Ovary (tissue), 3 donors: Measurements from ENCODE around the gene FAM222B.
A peak's percentile ranks its signal among the peaks of the same experiment; 100 is the strongest.

Source experiments
- EP300 ChIP-seq: sonication (generic); formaldehyde crosslinking; IDR thresholded peaks from one replicate; pipeline ENCODE4 v1.6.1; 2017; ENCODE audit warnings: antibody characterized with exemption
- POLR2A ChIP-seq: fragments of 450-650 bp; IDR thresholded peaks from one replicate; pipeline ENCODE4 v1.6.1; 2017; ENCODE audit warnings: antibody characterized with exemption, mild to moderate bottlenecking, moderate library complexity
- TF ChIP-seq, protein P1 (sequence below), 3 donors: fragments of 450-650 bp in 2 of 3; fragments of 200-600 bp in 1 of 3; IDR thresholded peaks; one replicate each; pipeline versions ENCODE4 v1.5.1 to v1.8.0; 2016 to 2022; ENCODE audit warnings: antibody characterized with exemption in 3 of 3, mild to moderate bottlenecking in 1 of 3
- donor health status: DM: no; HTN: no; CAD: no.

DNA sequence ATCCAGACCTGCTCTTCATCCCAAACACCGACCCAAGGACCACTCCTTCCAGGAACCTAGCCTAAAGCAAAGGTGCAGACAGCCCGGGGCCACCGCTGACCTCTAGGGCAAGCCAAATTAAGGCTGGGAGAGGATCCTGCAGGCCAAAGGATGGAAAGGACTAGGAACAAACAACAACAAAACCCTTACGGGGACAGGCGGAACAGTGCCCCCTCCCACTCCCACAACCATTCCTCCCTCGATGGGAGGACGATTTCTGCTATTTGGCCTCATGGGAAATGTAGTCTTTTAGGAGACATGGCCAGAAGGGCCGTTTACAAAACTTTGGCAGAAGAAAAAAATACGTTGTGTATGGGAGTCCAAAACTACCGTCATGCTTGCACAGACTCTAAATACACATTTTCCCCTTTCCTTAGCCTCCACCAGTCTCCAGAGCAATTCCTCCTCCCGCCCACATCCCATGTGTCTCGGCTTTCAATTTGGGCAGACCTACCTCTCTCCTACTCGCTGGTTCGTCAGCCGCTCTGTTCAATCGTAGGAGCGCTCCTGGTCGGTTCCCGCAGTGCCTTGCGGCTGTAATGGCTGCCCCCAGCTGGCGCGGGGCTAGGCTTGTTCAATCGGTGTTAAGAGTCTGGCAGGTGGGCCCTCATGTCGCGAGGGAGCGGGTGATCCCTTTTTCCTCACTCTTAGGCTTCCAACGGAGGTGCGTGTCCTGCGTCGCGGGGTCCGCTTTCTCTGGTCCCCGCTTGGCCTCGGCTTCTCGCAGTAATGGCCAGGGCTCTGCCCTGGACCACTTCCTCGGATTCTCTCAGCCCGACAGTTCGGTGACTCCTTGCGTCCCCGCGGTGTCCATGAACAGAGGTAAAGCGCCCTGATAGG is 12.1 kb upstream of the FAM222B start, which contains the start of gene ERAL1:
- peak; percentile 46 for TF ChIP-seq POLR2A
- TF ChIP-seq, protein P1, sequence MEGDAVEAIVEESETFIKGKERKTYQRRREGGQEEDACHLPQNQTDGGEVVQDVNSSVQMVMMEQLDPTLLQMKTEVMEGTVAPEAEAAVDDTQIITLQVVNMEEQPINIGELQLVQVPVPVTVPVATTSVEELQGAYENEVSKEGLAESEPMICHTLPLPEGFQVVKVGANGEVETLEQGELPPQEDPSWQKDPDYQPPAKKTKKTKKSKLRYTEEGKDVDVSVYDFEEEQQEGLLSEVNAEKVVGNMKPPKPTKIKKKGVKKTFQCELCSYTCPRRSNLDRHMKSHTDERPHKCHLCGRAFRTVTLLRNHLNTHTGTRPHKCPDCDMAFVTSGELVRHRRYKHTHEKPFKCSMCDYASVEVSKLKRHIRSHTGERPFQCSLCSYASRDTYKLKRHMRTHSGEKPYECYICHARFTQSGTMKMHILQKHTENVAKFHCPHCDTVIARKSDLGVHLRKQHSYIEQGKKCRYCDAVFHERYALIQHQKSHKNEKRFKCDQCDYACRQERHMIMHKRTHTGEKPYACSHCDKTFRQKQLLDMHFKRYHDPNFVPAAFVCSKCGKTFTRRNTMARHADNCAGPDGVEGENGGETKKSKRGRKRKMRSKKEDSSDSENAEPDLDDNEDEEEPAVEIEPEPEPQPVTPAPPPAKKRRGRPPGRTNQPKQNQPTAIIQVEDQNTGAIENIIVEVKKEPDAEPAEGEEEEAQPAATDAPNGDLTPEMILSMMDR (IDR thresholded peaks at IDR 0.05), result no peak
- TF ChIP-seq EP300, result no peak
